ENCODE data around the gene C18orf54. TPM values are rescaled to one million over a fixed set of nuclear protein-coding genes. Genes with fewer than 3 reads are reported as not detected.

Gene C18orf54
- total and polyA plus RNA-seq, 2 donors (not counting 3 experiments of a cell fraction or from before 2014, with no cell fraction given) = 4.2 to 21.4 TPM

- Histone ChIP-seq H3K9ac (replicated peaks; ENCODE audit: extremely low read depth, insufficient read depth, low read length) (no peak overlapping the region), H3K9me3 (replicated peaks; ENCODE audit: control insufficient read depth, insufficient read depth, low read length) (no peaks in the 10 kb centered on the region), H3K27ac (ENCODE audit: insufficient read depth, low read depth, low read length) (no peak overlapping the region), H3K4me1 (ENCODE audit: control insufficient read depth, extremely low read depth, insufficient read depth, low read length) (no peaks in the 10 kb centered on the region), H2AFZ (ENCODE audit: low read depth, low read length) (no peak overlapping the region), H3K4me3 (replicated peaks in 1 of 3; ENCODE audit: insufficient read depth in 1 of 3, low read depth in 1 of 3, low read length in 3 of 3) (no peak overlapping the region), H4K20me1 (replicated peaks; ENCODE audit: control insufficient read depth, extremely low read depth, insufficient read depth, low read length) (no peaks in the 10 kb centered on the region), H3K9me1 (replicated peaks; ENCODE audit: control insufficient read depth, extremely low read depth, insufficient read depth, low read length) (no peaks in the 10 kb centered on the region), H3K4me2 (ENCODE audit: insufficient read depth, low read length) (no peak overlapping the region), H3K79me2 (ENCODE audit: control insufficient read depth, insufficient read depth, low read length) (no peaks in the 10 kb centered on the region), H3K36me3 (ENCODE audit: control insufficient read depth in 2 of 2, extremely low read depth in 1 of 2, insufficient read depth in 2 of 2, low read length in 2 of 2) (no peaks in the 10 kb centered on the region), H3K27me3 (ENCODE audit: control insufficient read depth in 2 of 2, insufficient read depth in 2 of 2, low read length in 2 of 2) (peaks cover 1 to 3% of the 10 kb centered on the region in 2 experiments)
- TF ChIP-seq JUN (IDR thresholded peaks at IDR 0.05; ENCODE audit: borderline replicate concordance, insufficient read depth, insufficient read length, low read depth) = no peak
- TF ChIP-seq MYC (IDR thresholded peaks at IDR 0.05; ENCODE audit: low read depth, low read length) = no peak
- TF ChIP-seq GATA2 (IDR thresholded peaks at IDR 0.05; ENCODE audit: insufficient read depth, insufficient read length, low read depth, low read length) = no peak
- TF ChIP-seq MAX (IDR thresholded peaks at IDR 0.05; ENCODE audit: insufficient read depth, insufficient read length) = no peak
- TF ChIP-seq CTCF (IDR thresholded peaks at IDR 0.05; ENCODE audit: extremely low read depth in 1 of 2, insufficient read depth in 1 of 2, low read depth in 1 of 2, low read length in 2 of 2) = no peak
- no peak for TF ChIP-seq POLR2AphosphoS5 (IDR thresholded peaks at IDR 0.05; ENCODE audit: insufficient read depth, low read depth, low read length)
- TF ChIP-seq FOS (IDR thresholded peaks at IDR 0.05; ENCODE audit: borderline replicate concordance, insufficient read depth, low read length) = no peak
- dilution Hi-C loops (cut with MboI; ENCODE audit: extremely low pct_ligation_motif_present, low sequenced_read_pairs) = no loop called here
- ChIA-PET CTCF (no interaction called here), POLR2A (no interaction called here)
- DNase-seq (ENCODE audit: low read depth, low spot score) (no peak), FAIRE-seq (no peak)
- BruUV-seq (replicated peaks) = no TSS peak
- intact Hi-C loops (cut with micrococcal nuclease) = no loop called here
Measured at GRCh38 chr18:54416436-54416835, 58.7 kb downstream of the C18orf54 start.

Data from endothelial cell of umbilical vein (primary cell).